SK-N-SH (cell line): ENCODE results near the gene CTBS. TPM values are rescaled to one million over a fixed set of nuclear protein-coding genes. Genes with fewer than 3 reads are reported as not detected.

Source experiments
- CTCF ChIA-PET: fragments of 300-600, 350-600 bp; formaldehyde crosslinking; extraction: SDS; loops from one replicate; lab custom pipeline; 2021; lab: Yijun Ruan, JAX
- POLR2A ChIA-PET: fragments of 350-600 bp; sonication (Branson Sonifier 250); formaldehyde crosslinking; extraction: SDS; loops from one replicate; lab custom pipeline; 2020; ENCODE audit warnings: antibody characterized with exemption, inconsistent platforms; lab: Yijun Ruan, JAX
- DNase-seq: peaks from one replicate; pipeline ENCODE4 v3.0.0; 2012
- H2AFZ ChIP-seq: fragments of 200-600 bp; sonication (generic); 2 replicates; pipeline ENCODE4 v1.8.1; 2016; ENCODE audit warnings: antibody characterized with exemption, mild to moderate bottlenecking, low read depth
- H3F3A ChIP-seq: fragments of 200-600 bp; sonication (generic); replicated peaks from 2 replicates; pipeline ENCODE3; 2016; ENCODE audit warnings: antibody characterized with exemption, mild to moderate bottlenecking; ENCODE audit not compliant: insufficient read depth
- H3K27ac ChIP-seq, 2 experiments: fragments of 200-500 bp in 1 of 2; fragments of 200-600 bp in 1 of 2; sonication (Bioruptor generic) in 1 of 2; sonication (generic), shearing (Covaris generic) in 1 of 2; 2 replicates each; pipeline versions ENCODE4 v1.5.1 to v1.6.1; 2014 to 2016; ENCODE audit warnings: low read depth in 2 of 2, inconsistent platforms in 1 of 2, low read length in 1 of 2, mild to moderate bottlenecking in 1 of 2, mixed read lengths in 1 of 2
- H3K27me3 ChIP-seq: fragments of 200-600 bp; sonication (generic), shearing (Covaris generic); 2 replicates; pipeline ENCODE4 v1.6.1; 2016; ENCODE audit warnings: mixed run types; ENCODE audit not compliant: insufficient read depth
- H3K36me3 ChIP-seq, 2 experiments: fragments of 200-500 bp in 1 of 2; fragments of 200-600 bp in 1 of 2; sonication (Bioruptor generic) in 1 of 2; sonication (generic) in 1 of 2; replicated peaks in 1 of 2; 2 replicates each; pipeline versions ENCODE3 to v1.5.1; 2014 to 2016; ENCODE audit warnings: low read length in 1 of 2, mild to moderate bottlenecking in 1 of 2; ENCODE audit not compliant: insufficient read depth in 2 of 2, control insufficient read depth in 1 of 2
- H3K4me1 ChIP-seq, 2 experiments: fragments of 200-500 bp in 1 of 2; fragments of 200-600 bp in 1 of 2; sonication (Bioruptor generic) in 1 of 2; sonication (generic), shearing (Covaris generic) in 1 of 2; 2 replicates each; pipeline versions ENCODE4 v1.5.1 to v1.6.1; 2014 to 2016; ENCODE audit warnings: low read depth in 1 of 2, low read length in 1 of 2, mixed run types in 1 of 2; ENCODE audit not compliant: insufficient read depth in 2 of 2, control insufficient read depth in 1 of 2
- H3K4me2 ChIP-seq: fragments of 200-600 bp; sonication (generic), shearing (Covaris generic); 2 replicates; pipeline ENCODE4 v1.6.1; 2017; ENCODE audit warnings: mixed run types
- H3K4me3 ChIP-seq, 2 experiments: fragments of 200-500 bp in 1 of 2; fragments of 200-600 bp in 1 of 2; sonication (Bioruptor generic) in 1 of 2; sonication (generic), shearing (Covaris generic) in 1 of 2; 2 replicates each; pipeline versions ENCODE4 v1.5.1 to v1.8.1; 2014 to 2016; ENCODE audit warnings: low read depth in 2 of 2, inconsistent platforms in 1 of 2, low read length in 1 of 2, mild to moderate bottlenecking in 1 of 2, mixed read lengths in 1 of 2, moderate library complexity in 1 of 2
- H3K79me2 ChIP-seq: fragments of 200-600 bp; sonication (generic); 2 replicates; pipeline ENCODE4 v1.8.1; 2017; ENCODE audit warnings: mild to moderate bottlenecking; ENCODE audit not compliant: insufficient read depth
- H3K9ac ChIP-seq: fragments of 200-600 bp; sonication (generic); 2 replicates; pipeline ENCODE4 v1.6.1; 2017; ENCODE audit warnings: mixed run types
- H3K9me2 ChIP-seq: fragments of 200-600 bp; sonication (generic); 2 replicates; pipeline ENCODE4 v1.6.1; 2017; ENCODE audit warnings: mixed run types
- H3K9me3 ChIP-seq: fragments of 200-600 bp; sonication (generic); 2 replicates; pipeline ENCODE4 v1.6.1; 2017; ENCODE audit warnings: mixed run types, mild to moderate bottlenecking, moderate library complexity
- H4K20me1 ChIP-seq: fragments of 200-600 bp; sonication (generic); 2 replicates; pipeline ENCODE4 v1.6.1; 2017; ENCODE audit warnings: mild to moderate bottlenecking, mixed run types; ENCODE audit not compliant: insufficient read depth
- NRF1 ChIP-seq: IDR thresholded peaks from 2 replicates; pipeline ENCODE4 v1.6.1; 2012; ENCODE audit warnings: low read depth, mild to moderate bottlenecking, low read length
- POLR2AphosphoS5 ChIP-seq: IDR thresholded peaks from 2 replicates; pipeline ENCODE4 v1.6.1; 2012; ENCODE audit warnings: low read depth, low read length
- RCOR1 ChIP-seq: fragments of 150-350 bp; IDR thresholded peaks from 2 replicates; pipeline ENCODE4 v1.6.1; 2017; ENCODE audit warnings: antibody characterized with exemption, low read length
- TAF1 ChIP-seq: IDR thresholded peaks from 2 replicates; pipeline ENCODE4 v1.6.1; 2012; ENCODE audit warnings: low read depth, mild to moderate bottlenecking, low read length, moderate library complexity, borderline replicate concordance
- WGBS: methylation state at CpG from one replicate; pipeline ENCODE4 v1.1.6; 2017; ENCODE audit warnings: low lambda C conversion rate; 5-methylcytosine and 5-hydroxymethylcytosine counted together
- polyA plus RNA-seq, 3 experiments: library from polyadenylated mRNA; depleted of rRNA; stranded (reverse); fragments of >200 nt; gene quantifications; 2 replicates each; pipeline ENCODE4 v1.2.3, GENCODE V29; 2012
- TF ChIP-seq, protein P1 (sequence below): IDR thresholded peaks from 2 replicates; pipeline ENCODE4 v1.4.0; 2012; ENCODE audit warnings: low read depth
- TF ChIP-seq, protein P2 (sequence below): IDR thresholded peaks from 2 replicates; pipeline ENCODE4 v1.6.1; 2012; ENCODE audit warnings: mild to moderate bottlenecking, low read depth, low read length, moderate library complexity

Gene CTBS, protein sequence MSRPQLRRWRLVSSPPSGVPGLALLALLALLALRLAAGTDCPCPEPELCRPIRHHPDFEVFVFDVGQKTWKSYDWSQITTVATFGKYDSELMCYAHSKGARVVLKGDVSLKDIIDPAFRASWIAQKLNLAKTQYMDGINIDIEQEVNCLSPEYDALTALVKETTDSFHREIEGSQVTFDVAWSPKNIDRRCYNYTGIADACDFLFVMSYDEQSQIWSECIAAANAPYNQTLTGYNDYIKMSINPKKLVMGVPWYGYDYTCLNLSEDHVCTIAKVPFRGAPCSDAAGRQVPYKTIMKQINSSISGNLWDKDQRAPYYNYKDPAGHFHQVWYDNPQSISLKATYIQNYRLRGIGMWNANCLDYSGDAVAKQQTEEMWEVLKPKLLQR
- polyA plus RNA-seq (2012; rRNA removed), result 16.6 and 23.4 TPM in 2 replicates
- 27.4 and 33.5 TPM in 2 replicates for polyA plus RNA-seq (2012; cell fraction: cytosol; rRNA removed)
- polyA plus RNA-seq (2012; cell fraction: nucleus; rRNA removed), result 7.6 and 13.5 TPM in 2 replicates

DNA sequence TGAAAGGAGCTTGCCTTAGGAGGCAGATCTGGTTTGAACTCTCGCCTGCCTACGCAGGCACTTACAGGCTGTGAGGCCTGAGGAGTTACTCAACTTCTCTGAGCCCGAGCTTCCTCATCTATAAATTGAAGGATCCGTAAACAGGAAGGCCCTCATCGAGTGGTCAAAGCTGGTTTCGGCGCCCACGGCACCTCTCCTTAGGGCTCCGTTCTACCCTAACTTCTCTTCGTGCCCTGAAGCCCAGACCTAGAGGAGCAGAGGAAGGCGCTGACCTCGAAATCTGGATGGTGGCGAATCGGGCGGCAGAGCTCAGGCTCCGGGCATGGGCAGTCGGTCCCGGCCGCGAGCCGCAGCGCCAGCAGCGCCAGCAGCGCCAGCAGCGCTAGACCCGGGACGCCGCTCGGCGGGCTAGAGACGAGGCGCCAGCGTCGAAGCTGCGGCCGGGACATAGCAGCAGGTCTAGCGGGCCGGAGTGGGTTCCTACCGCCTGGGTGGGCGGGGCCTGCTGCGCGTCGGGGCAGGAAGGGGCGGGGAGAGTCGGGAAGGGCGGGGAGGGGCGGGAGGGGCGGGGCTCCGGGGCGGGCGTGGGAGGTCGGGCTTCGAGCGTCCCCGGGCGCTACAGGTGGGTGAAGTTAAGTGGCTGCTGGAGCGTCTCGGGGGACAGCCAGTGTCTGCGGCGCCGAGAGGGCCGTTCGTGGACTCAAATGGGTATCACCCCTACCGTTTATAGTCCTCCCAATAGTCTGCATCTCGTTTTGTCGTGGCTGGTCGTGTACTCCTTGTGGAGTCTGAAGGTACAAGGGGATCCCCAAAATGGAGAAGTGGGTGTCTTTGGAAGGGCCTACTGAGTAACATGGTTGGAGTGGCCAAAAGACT is at the start of gene CTBS:
CTBS (minus strand) TSS at position 474 of the 876 bp plus-strand sequence; CDS start at position 449, 25 bp downstream.
- CTCF ChIA-PET, result interaction anchor here (1.1 to 1.8 kb wide), 3 partner anchors 45 to 180 kb away, joined by 3 to 12 read pairs (median 5); no protein-coding TSS in a partner anchor
- Histone ChIP-seq H3K4me1 (peaks cover 6 to 14% of the 10 kb centered on the region in 2 experiments; a peak in 3 of 4 replicates), H3K79me2 (peaks cover 36% of the 10 kb centered on the region), H4K20me1 (no peaks in the 10 kb centered on the region), H3K9ac (peak within 1 kb of the TSS; percentile 96), H3K27me3 (no peaks in the 10 kb centered on the region), H3F3A (no peaks in the 10 kb centered on the region), H3K4me2 (peak within 1 kb of the TSS; percentile 79), H3K4me3 (peak within 1 kb of the TSS; percentile 78 to 79), H3K27ac (peak within 1 kb of the TSS; percentile 93), H2AFZ (peak within 1 kb of the TSS; percentile 95), H3K36me3 (peaks cover 13 to 14% of the 10 kb centered on the region in 2 experiments), H3K9me3 (no peaks in the 10 kb centered on the region), H3K9me2 (no peaks in the 10 kb centered on the region)
- TF ChIP-seq NRF1, result 0 out of 2 replicates have a peak, but pooled peaks have one; percentile 22
- TF ChIP-seq, protein P1, sequence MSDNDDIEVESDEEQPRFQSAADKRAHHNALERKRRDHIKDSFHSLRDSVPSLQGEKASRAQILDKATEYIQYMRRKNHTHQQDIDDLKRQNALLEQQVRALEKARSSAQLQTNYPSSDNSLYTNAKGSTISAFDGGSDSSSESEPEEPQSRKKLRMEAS, result peak; percentile 75; the same call in 1 of the 2 replicates
- peak; percentile 80; the same call in 1 of the 2 replicates for TF ChIP-seq TAF1
- TF ChIP-seq RCOR1, result no peak
- peak; percentile 85 for TF ChIP-seq POLR2AphosphoS5
- peak; percentile 99 for DNase-seq
- WGBS, result 2% methylated on average over 16 of the region's 67 CpGs
- POLR2A ChIA-PET, result interaction anchor here (0.7 to 1.9 kb wide), 7 partner anchors 8 to 497 kb away, joined by 3 to 12 read pairs (median 4); partner anchors contain the start of genes GNG5 and SPATA1

DNA sequence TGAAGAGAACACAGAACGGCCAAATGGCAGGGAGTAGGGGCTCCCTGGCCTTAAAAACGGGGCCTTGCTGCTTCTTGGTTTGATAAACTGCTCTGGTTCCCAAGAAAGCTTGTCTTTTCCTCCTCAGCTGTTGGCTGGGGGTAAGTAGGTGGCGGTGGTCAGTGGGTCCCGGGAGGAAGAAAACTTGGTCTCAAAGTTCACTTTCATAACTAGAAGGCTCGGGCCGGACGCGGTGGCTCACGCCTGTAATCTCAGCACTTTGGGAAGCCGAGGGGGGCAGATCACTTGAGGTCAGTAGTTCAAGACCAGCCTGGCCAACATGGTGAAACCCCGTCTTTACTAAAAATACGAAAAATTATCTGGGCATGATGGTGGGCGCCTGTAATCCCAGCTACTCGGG is 47.3 kb upstream of the CTBS start:
- Histone ChIP-seq H3K9me2 (no peaks in the 10 kb centered on the region), H3K4me1 (peaks cover 14 to 15% of the 10 kb centered on the region in 2 experiments; a peak in 2 of 4 replicates), H3K79me2 (no peaks in the 10 kb centered on the region), H3K9me3 (no peaks in the 10 kb centered on the region), H3K4me3 (no peak overlapping the region), H3F3A (peaks cover 21% of the 10 kb centered on the region), H3K36me3 (no peaks in the 10 kb centered on the region), H3K4me2 (no peak overlapping the region), H3K9ac (no peak overlapping the region), H2AFZ (peak overlapping the region; percentile 31; the same call in 1 of the 2 replicates), H3K27me3 (no peaks in the 10 kb centered on the region), H4K20me1 (no peaks in the 10 kb centered on the region), H3K27ac (no peak overlapping the region)
- POLR2A ChIA-PET, result no interaction called here
- CTCF ChIA-PET, result interaction anchor here (0.6 to 2.5 kb wide), 11 partner anchors 11 to 191 kb away, joined by 3 to 28 read pairs (median 4); partner anchors contain the start of genes CTBS, GNG5, SPATA1 and SSX2IP
- WGBS, result 77% methylated on average over 9 of the region's 14 CpGs
- TF ChIP-seq, protein P2, sequence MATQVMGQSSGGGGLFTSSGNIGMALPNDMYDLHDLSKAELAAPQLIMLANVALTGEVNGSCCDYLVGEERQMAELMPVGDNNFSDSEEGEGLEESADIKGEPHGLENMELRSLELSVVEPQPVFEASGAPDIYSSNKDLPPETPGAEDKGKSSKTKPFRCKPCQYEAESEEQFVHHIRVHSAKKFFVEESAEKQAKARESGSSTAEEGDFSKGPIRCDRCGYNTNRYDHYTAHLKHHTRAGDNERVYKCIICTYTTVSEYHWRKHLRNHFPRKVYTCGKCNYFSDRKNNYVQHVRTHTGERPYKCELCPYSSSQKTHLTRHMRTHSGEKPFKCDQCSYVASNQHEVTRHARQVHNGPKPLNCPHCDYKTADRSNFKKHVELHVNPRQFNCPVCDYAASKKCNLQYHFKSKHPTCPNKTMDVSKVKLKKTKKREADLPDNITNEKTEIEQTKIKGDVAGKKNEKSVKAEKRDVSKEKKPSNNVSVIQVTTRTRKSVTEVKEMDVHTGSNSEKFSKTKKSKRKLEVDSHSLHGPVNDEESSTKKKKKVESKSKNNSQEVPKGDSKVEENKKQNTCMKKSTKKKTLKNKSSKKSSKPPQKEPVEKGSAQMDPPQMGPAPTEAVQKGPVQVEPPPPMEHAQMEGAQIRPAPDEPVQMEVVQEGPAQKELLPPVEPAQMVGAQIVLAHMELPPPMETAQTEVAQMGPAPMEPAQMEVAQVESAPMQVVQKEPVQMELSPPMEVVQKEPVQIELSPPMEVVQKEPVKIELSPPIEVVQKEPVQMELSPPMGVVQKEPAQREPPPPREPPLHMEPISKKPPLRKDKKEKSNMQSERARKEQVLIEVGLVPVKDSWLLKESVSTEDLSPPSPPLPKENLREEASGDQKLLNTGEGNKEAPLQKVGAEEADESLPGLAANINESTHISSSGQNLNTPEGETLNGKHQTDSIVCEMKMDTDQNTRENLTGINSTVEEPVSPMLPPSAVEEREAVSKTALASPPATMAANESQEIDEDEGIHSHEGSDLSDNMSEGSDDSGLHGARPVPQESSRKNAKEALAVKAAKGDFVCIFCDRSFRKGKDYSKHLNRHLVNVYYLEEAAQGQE, result no peak
- no peak for DNase-seq
